HL-60 (cell line): ENCODE measurements around the gene AP2A2.

Experiments
- DNase-seq, 2 experiments: peaks; one replicate each; pipeline ENCODE4 v3.0.0-alpha.2; 2010 to 2020; ENCODE audit warnings: low read depth in 1 of 2, low spot score in 1 of 2
- H3K27ac ChIP-seq: fragments of 250-450 bp; sonication (Bioruptor Pico); replicated peaks from 2 replicates; pipeline ENCODE4 v1.5.1; 2020; ENCODE audit warnings: mild to moderate bottlenecking, moderate library complexity
- H3K27me3 ChIP-seq: fragments of 250-450 bp; sonication (Bioruptor Pico); 2 replicates; pipeline ENCODE4 v1.5.1; 2021; ENCODE audit warnings: mild to moderate bottlenecking, moderate library complexity; ENCODE audit not compliant: insufficient read depth, poor library complexity, severe bottlenecking
- H3K4me3 ChIP-seq: replicated peaks from 2 replicates; pipeline ENCODE4 v1.5.1; 2011; ENCODE audit warnings: mild to moderate bottlenecking, control low read depth, low read length; ENCODE audit not compliant: insufficient read depth
- CTCF ChIP-seq: IDR thresholded peaks from one replicate; pipeline ENCODE4 v1.5.1; 2011; ENCODE audit warnings: low read length, control low read depth, inconsistent platforms; ENCODE audit not compliant: insufficient read depth
- GABPA ChIP-seq: IDR thresholded peaks from 2 replicates; pipeline ENCODE4 v1.6.1; 2012; ENCODE audit warnings: low read depth
- POLR2AphosphoS5 ChIP-seq: IDR thresholded peaks from 2 replicates; pipeline ENCODE4 v1.6.1; 2012; ENCODE audit warnings: low read depth
- REST ChIP-seq: IDR thresholded peaks from 2 replicates; pipeline ENCODE4 v1.6.1; 2012; ENCODE audit warnings: low read depth; ENCODE audit not compliant: insufficient replicate concordance
- SPI1 ChIP-seq: IDR thresholded peaks from 2 replicates; pipeline ENCODE4 v1.6.1; 2012; ENCODE audit warnings: low read depth, mild to moderate bottlenecking, borderline replicate concordance

The AP2A2 gene

GRCh38 chr11:914204-914603 lies 11.5 kb upstream of the AP2A2 start:
- H3K27me3 ChIP-seq, result no peaks in the 10 kb centered on the region
- no peak overlapping the region for H3K27ac ChIP-seq
- TF ChIP-seq REST, result no peak
- TF ChIP-seq POLR2AphosphoS5, result no peak
- TF ChIP-seq GABPA, result no peak
- no peak for TF ChIP-seq SPI1
- no peak for TF ChIP-seq CTCF
- no peak for DNase-seq
- no peak overlapping the region for H3K4me3 ChIP-seq

GRCh38 chr11:914747-915501 lies 10.7 kb upstream of the AP2A2 start:
- TF ChIP-seq GABPA, result no peak
- TF ChIP-seq SPI1, result no peak
- TF ChIP-seq POLR2AphosphoS5, result no peak
- TF ChIP-seq CTCF, result no peak
- TF ChIP-seq REST, result no peak
- Histone ChIP-seq H3K27me3 (no peaks in the 10 kb centered on the region), H3K4me3 (no peak overlapping the region), H3K27ac (no peak overlapping the region)
- no peak for DNase-seq

GRCh38 chr11:917426-917825 lies 8.2 kb upstream of the AP2A2 start:
- Histone ChIP-seq H3K4me3 (no peak overlapping the region), H3K27me3 (no peaks in the 10 kb centered on the region), H3K27ac (no peak overlapping the region)
- no peak for DNase-seq
- TF ChIP-seq REST (no peak), SPI1 (no peak), POLR2AphosphoS5 (no peak), CTCF (no peak), GABPA (no peak)
